Stimulated activated CD4-positive, alpha-beta T cell treated with anti-CD3 and anti-CD28 coated beads, TNF-alpha, amount 100 ng/mL, for 24 hours (primary cell): ENCODE data around the gene TLE5.
"Not testable (repeated sequence)": the region's sequence is repeated elsewhere in the genome, so short reads cannot be mapped to it uniquely, and the experiment has no call there.

Experiments
- DNase-seq, 3 experiments: peaks; one replicate each; pipeline ENCODE4 v3.0.0-alpha.2; 2020; ENCODE audit warnings: low read depth in 3 of 3

Gene TLE5

GRCh38 chr19:3045191-3045590 lies 17.1 kb downstream of the TLE5 start:
- DNase-seq, result no peak

- no peak for DNase-seq
Measured at GRCh38 chr19:3042621-3043267, 19.6 kb downstream of the TLE5 start.

GRCh38 chr19:3041761-3042620 lies 20.3 kb downstream of the TLE5 start:
- no peak for DNase-seq

GRCh38 chr19:3041327-3041726 lies 21.0 kb downstream of the TLE5 start:
- no peak for DNase-seq

GRCh38 chr19:3039641-3040077 lies 22.6 kb downstream of the TLE5 start:
- no peak for DNase-seq

GRCh38 chr19:3039125-3039524 lies 23.2 kb downstream of the TLE5 start:
- DNase-seq, result no peak

- DNase-seq, result no peak
Measured at GRCh38 chr19:3038214-3038613, 24.1 kb downstream of the TLE5 start.

GRCh38 chr19:3036977-3037544 lies 25.2 kb downstream of the TLE5 start:
- not testable (repeated sequence) for DNase-seq

- DNase-seq, result peak; percentile 58 to 83 (median 68)
Measured at GRCh38 chr19:3036119-3036976, 25.9 kb downstream of the TLE5 start.

- peak; percentile 86 to 95 (median 93) for DNase-seq
Measured at GRCh38 chr19:3035542-3036118, 26.7 kb downstream of the TLE5 start.

- peak; percentile 15 to 51 (median 16) for DNase-seq
Measured at GRCh38 chr19:3034656-3035541, 27.4 kb downstream of the TLE5 start.

- no peak for DNase-seq
Measured at GRCh38 chr19:3034406-3034655, 28.0 kb downstream of the TLE5 start.

- no peak for DNase-seq
Measured at GRCh38 chr19:3033595-3034405, 28.5 kb downstream of the TLE5 start.

GRCh38 chr19:3031607-3031867 lies 30.8 kb downstream of the TLE5 start:
- no peak for DNase-seq

GRCh38 chr19:3029065-3029923 lies 33.0 kb downstream of the TLE5 start, which contains the start of gene TLE2:
TLE2 (minus strand) TSS chr19:3029280; CDS start chr19:3028904, 376 bp downstream.
- no peak for DNase-seq

GRCh38 chr19:3028305-3029064 lies 33.8 kb downstream of the TLE5 start:
- DNase-seq, result no peak

GRCh38 chr19:3027981-3028304 lies 34.4 kb downstream of the TLE5 start:
- no peak for DNase-seq

GRCh38 chr19:3027292-3027691 lies 35.0 kb downstream of the TLE5 start:
- no peak for DNase-seq
